Measurements from ENCODE around the gene PANK4. TPM values are rescaled to one million over a fixed set of nuclear protein-coding genes. Genes with fewer than 3 reads are reported as not detected.
A peak's percentile ranks its signal among the peaks of the same experiment; 100 is the strongest.

PANK4 gene
- total and polyA plus RNA-seq, 2 experiments from 2014 or later: 18.5 to 21.3 TPM

GRCh38 chr1:2556277-2556677, 29.9 kb upstream of the PANK4 start, which contains the start of gene TNFRSF14:
Gene TNFRSF14, plus strand, starts transcription at chr1:2556371. Its CDS starts 294 bp downstream, at chr1:2556665.
- H3K4me2 ChIP-seq: peak within 1 kb of the TSS; percentile 72

GRCh38 chr1:2555634-2556276, 29.4 kb upstream of the PANK4 start:
- TF ChIP-seq CTCF (IDR thresholded peaks at IDR 0.05; ENCODE audit: poor library complexity) (no peak), EZH2 (IDR thresholded peaks at IDR 0.05; ENCODE audit: borderline replicate concordance) (no peak), EZH2phosphoT487 (IDR thresholded peaks at IDR 0.05; ENCODE audit: low read depth, severe bottlenecking, unreplicated experiment) (no peak)
- DNase-seq (ENCODE audit: low spot score): no peak
- no peaks in the 10 kb centered on the region for H3K36me3 ChIP-seq (replicated peaks; ENCODE audit: insufficient read depth, low read depth)
- no peaks in the 10 kb centered on the region for H3K27me3 ChIP-seq
- no peaks in the 10 kb centered on the region for H3K9me3 ChIP-seq (ENCODE audit: low read depth)
- peak overlapping the region; percentile 45 for H3K27ac ChIP-seq
- H3K79me2 ChIP-seq: no peaks in the 10 kb centered on the region
- WGBS (ENCODE audit: low lambda C conversion rate, missing lambda C conversion rate): 80% methylated on average over 20 of the region's 26 CpGs
- H3K4me1 ChIP-seq (ENCODE audit: insufficient read depth): peaks cover 15% of the 10 kb centered on the region
- H4K20me1 ChIP-seq (ENCODE audit: insufficient read depth, poor library complexity, severe bottlenecking): no peaks in the 10 kb centered on the region
- H3K4me2 ChIP-seq: peak overlapping the region; percentile 72
- no peak overlapping the region for H3K4me3 ChIP-seq
- no peaks in the 10 kb centered on the region for H3K9me2 ChIP-seq (replicated peaks; ENCODE audit: insufficient read depth)
- no peak overlapping the region for H2AFZ ChIP-seq

More at GRCh38 chr1:2556277-2556677, 29.9 kb upstream of the PANK4 start, which contains the start of gene TNFRSF14:
- DNase-seq (ENCODE audit: low spot score): peak; percentile 66
- Histone ChIP-seq H3K36me3 (replicated peaks; ENCODE audit: insufficient read depth, low read depth) (no peaks in the 10 kb centered on the region), H3K27me3 (no peaks in the 10 kb centered on the region), H3K9me2 (replicated peaks; ENCODE audit: insufficient read depth) (no peaks in the 10 kb centered on the region), H2AFZ (peak within 1 kb of the TSS; percentile 52), H3K4me1 (ENCODE audit: insufficient read depth) (peaks cover 15% of the 10 kb centered on the region), H3K79me2 (no peaks in the 10 kb centered on the region), H3K4me3 (no peak within 1 kb of the TSS), H4K20me1 (ENCODE audit: insufficient read depth, poor library complexity, severe bottlenecking) (no peaks in the 10 kb centered on the region), H3K9me3 (ENCODE audit: low read depth) (no peaks in the 10 kb centered on the region), H3K27ac (peak within 1 kb of the TSS; percentile 45)
- WGBS (ENCODE audit: low lambda C conversion rate, missing lambda C conversion rate): 54% methylated on average over 12 of the region's 16 CpGs
- TF ChIP-seq EZH2phosphoT487 (IDR thresholded peaks at IDR 0.05; ENCODE audit: low read depth, severe bottlenecking, unreplicated experiment) (no peak), CTCF (IDR thresholded peaks at IDR 0.05; ENCODE audit: poor library complexity) (no peak), EZH2 (IDR thresholded peaks at IDR 0.05; ENCODE audit: borderline replicate concordance) (no peak)

- 80% methylated on average over 19 of the region's 19 CpGs for WGBS (ENCODE audit: low lambda C conversion rate, missing lambda C conversion rate)
- no peak overlapping the region for H3K4me3 ChIP-seq
- no peaks in the 10 kb centered on the region for H3K27me3 ChIP-seq
- no peak overlapping the region for H3K4me2 ChIP-seq
- H3K27ac ChIP-seq: no peak overlapping the region
- no peak overlapping the region for H2AFZ ChIP-seq
- TF ChIP-seq CTCF (IDR thresholded peaks at IDR 0.05; ENCODE audit: poor library complexity) (peak; percentile 53), EZH2phosphoT487 (IDR thresholded peaks at IDR 0.05; ENCODE audit: low read depth, severe bottlenecking, unreplicated experiment) (no peak), EZH2 (IDR thresholded peaks at IDR 0.05; ENCODE audit: borderline replicate concordance) (no peak)
- peak; percentile 44 for DNase-seq (ENCODE audit: low spot score)
- no peaks in the 10 kb centered on the region for H3K36me3 ChIP-seq (replicated peaks; ENCODE audit: insufficient read depth, low read depth)
- H3K4me1 ChIP-seq (ENCODE audit: insufficient read depth): peaks cover 15% of the 10 kb centered on the region
- no peaks in the 10 kb centered on the region for H4K20me1 ChIP-seq (ENCODE audit: insufficient read depth, poor library complexity, severe bottlenecking)
- H3K79me2 ChIP-seq: no peaks in the 10 kb centered on the region
- no peaks in the 10 kb centered on the region for H3K9me2 ChIP-seq (replicated peaks; ENCODE audit: insufficient read depth)
- no peaks in the 10 kb centered on the region for H3K9me3 ChIP-seq (ENCODE audit: low read depth)
Measured at GRCh38 chr1:2554621-2555387, 28.4 kb upstream of the PANK4 start.
